ENCODE measurements around the gene FRMD1.

The FRMD1 gene

GRCh38 chr6:168078943-168079405, at the start of gene FRMD1:
TSS of gene FRMD1 (minus strand) at chr6:168079212. CDS start at chr6:168079094, 118 bp downstream.
- DNase-seq, result no peak

GRCh38 chr6:168128006-168128630, 49.1 kb upstream of the FRMD1 start:
- no peak for DNase-seq

DNA sequence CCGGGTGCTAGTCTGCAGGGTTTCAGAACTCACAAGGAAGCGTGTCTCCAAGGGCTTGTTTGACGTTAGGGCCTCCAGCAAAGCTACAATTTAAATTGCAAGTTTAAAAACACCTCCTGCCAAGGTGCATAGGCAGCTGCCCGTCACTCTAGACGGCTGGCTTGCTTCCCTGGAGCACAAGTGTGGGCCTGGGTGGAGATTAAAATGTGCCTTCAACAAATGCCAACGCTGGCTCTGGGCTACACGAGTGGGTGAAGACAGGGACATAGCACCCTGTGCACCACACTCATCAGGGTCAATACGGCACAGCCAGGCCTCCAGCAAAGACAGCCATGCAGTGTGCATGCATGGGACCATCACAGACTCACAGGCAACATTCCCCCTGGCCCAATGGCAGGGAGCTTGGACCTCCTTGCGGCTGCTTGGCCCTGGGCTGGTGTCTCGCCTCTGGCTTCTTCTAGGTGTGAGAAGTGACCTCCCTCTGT, 48.4 kb upstream of the FRMD1 start:
- no peak for DNase-seq

DNA sequence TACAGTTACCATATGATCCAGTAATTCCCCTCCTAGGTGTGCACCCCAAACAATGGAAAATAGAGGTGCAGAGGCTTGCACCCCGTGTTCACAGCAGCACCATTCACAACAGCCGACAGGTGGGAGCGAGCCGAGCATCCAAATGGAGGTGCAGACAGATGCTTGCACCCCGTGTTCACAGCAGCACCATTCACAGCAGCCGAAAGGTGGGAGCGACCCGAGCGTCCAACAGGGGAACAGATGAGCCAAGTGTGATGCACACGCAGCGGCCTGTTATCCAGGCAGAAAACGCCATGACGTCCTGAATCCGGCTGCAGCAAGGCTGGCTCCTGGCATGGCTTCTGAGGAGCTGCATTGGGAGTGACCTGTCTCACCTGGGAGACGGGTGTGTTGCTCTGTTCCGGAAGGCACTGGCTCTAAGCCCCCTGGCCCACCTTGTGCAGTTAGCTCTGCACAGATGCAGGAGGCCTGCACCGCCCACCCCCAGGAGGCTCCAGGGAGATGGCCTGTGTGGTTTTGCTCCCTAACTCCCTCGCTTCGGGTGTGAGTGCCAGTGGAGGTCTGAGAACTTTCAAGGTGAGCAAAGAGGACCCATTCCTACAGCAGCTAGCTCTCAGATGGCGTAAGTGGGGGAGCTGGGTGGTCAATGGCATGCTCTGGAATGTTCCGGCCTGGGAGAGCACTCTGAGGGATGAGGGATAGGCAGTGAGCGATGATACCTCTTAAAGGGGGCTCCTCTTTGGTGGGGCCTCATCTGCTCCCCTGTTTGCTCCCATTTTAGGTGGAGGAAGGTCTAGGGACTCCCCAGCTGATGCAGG, 47.8 kb upstream of the FRMD1 start:
- DNase-seq, result no peak

- DNase-seq, result no peak
Measured at GRCh38 chr6:168125429-168126001, 46.5 kb upstream of the FRMD1 start.

DNA sequence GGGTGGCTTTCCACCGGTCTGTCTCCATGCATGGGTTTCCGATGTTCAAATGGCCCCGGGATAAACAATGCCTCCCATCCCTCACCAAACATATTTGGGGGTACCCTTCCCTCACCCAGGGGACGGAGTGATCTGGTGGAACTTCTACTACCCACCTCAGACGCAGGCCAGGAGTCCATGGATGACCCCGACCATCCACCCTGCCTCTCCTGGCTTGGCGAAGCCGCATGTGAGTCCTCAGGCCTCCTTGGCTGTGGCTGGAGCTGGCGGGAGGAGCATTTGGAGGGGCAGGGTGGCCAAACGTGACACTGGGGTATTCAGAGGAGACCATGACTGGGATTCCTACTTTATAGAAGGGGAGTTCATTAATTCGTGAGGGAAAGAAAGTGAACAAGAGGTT, 45.9 kb upstream of the FRMD1 start:
- DNase-seq, result no peak

- no peak for DNase-seq
Measured at GRCh38 chr6:168124158-168124557, 45.1 kb upstream of the FRMD1 start.

- no peak for DNase-seq
Measured at GRCh38 chr6:168123165-168123911, 44.3 kb upstream of the FRMD1 start.

- DNase-seq, result no peak
Measured at GRCh38 chr6:168122521-168122920, 43.5 kb upstream of the FRMD1 start.

GRCh38 chr6:168122011-168122410, 43.0 kb upstream of the FRMD1 start:
- no peak for DNase-seq

DNA sequence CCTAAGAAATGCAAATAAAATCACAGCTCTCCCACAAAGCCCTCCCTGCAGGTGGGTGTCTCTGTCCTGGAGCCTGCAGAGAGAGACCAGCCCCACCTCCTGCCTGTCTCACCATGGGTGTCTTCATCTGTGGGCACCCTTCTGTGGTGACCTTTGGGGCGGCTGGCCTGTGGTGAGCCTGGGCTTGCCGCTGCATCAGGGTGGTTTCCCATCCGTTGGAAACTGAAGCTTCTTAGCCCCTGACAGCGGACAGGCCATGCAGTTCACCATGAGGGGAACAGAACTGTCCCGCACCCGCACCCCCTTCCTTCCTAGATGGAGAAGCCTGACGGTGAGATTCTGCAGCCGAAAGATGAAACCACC, 42.3 kb upstream of the FRMD1 start:
- DNase-seq, result no peak

DNA sequence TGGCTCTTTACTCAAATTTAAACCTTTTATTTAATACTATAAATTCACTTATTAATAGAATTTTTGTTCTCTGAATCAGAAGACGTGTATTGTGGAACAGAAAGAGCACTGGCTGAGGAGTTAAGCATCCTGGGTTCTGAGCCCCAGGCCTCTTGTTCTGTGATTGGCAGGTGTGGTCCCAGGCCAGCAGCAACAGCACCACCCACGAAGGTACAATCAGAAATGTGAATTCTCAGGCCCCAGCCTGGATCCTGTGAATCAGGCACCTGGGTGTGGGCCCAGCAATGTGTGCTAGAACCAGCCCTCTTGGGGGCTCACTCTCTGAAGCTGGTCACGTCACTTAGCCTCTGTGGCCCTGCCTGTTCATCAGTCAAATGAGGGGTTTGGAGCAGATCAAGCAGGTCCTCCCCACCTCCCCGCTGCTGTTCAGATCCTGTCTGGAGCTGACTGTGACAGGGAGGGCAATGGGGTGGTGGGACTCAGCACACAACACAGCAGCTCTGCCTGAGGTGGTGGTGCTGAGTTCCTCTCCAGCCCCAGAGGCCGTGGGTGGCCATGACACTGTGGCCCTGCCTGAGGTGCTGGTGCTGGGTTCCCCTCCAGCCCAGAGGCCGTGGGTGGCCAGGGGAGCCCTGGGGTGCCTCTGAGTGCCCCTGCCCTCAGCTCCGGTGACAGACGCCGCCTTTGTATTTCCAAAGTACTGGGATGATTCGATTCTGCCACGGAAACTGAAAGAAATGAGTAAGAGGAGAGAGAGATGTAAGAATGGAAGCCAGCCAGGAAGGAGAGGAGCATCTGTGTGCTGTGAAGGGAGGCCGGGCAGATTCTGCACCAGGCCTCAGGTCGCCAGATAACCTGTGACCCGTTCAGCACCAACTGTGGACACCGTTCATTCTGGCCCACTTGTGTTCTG, 41.6 kb upstream of the FRMD1 start:
- DNase-seq, result no peak

GRCh38 chr6:168119539-168119938, 40.5 kb upstream of the FRMD1 start:
- DNase-seq, result no peak

- DNase-seq, result no peak
Measured at GRCh38 chr6:168118935-168119334, 39.9 kb upstream of the FRMD1 start.

DNA sequence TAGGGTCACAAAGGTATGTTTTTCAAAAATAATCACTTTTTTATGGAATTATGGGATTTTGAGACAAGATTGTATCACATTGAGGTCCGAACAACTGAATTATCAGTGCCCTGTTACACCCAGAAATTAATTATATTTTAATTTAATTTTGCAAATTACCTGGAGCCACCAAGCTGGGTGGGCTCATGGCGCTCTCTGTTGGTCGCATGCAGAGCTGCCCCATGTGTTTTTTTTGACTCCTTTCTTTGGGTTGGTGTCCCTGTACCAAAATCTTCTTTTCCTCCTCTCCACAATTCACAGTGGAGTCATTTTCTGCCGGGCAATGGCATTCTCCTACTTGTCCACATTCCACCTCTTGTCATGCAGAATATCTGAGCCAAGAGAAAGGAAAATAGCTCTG, 38.9 kb upstream of the FRMD1 start:
- no peak for DNase-seq

- DNase-seq, result no peak
Measured at GRCh38 chr6:168116975-168117899, 38.2 kb upstream of the FRMD1 start.

DNA sequence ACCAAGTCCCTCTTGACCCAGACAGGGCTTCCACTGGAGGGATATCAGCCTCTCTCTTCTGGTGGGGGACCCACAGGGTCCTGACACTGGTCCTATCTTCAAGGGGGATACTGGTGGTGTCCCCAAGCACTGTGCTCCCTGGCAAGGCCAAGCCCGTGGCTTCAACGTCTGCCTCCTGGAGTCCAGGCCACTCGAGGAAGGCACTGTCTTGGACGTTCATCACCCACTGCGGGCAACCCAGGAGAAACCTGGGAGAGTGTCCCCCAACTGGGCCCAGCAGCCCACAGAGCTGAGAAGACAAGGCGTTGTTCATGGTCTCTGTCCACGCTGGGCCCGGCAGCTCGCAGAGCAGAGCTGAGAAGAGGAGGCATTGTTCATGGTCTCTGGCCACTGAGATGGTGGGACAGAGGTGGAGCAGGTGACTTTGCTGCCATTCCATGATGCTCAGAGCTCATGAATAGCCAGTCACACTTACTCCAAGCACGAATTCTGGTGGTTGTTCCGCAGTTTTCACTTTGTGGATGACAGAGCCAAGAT, 37.5 kb upstream of the FRMD1 start:
- no peak for DNase-seq

DNA sequence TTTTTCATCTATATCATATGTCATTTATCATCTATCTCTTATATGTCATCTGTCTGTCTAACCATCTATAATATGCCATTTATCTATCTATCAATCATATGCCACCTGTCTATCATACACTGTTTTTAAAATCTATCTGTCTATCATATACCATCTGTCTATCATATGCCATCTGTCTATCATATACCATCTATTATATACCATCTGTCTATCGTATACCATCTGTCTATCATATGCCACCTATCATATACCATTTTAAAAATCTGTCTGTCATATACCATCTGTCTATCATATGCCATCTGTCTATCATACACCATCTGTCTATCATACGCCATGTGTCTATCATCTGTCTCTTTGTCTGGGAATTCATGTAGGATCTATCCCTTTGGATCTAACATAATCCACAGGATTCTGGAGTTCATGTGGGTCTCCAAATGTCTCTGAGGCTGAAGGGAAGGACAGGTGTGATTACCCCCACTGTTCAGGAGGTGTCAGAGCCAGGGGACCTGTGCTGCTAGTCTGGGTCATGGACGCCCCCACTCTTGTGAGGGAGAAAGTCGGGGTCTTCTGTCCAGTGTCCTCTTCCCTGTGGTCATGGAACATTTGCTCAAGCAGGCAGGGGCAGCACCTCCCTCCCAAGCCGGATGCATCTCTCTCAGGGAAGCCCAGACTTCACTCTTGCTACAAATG, 36.9 kb upstream of the FRMD1 start:
- no peak for DNase-seq

- DNase-seq, result no peak
Measured at GRCh38 chr6:168113226-168113625, 34.2 kb upstream of the FRMD1 start.

DNA sequence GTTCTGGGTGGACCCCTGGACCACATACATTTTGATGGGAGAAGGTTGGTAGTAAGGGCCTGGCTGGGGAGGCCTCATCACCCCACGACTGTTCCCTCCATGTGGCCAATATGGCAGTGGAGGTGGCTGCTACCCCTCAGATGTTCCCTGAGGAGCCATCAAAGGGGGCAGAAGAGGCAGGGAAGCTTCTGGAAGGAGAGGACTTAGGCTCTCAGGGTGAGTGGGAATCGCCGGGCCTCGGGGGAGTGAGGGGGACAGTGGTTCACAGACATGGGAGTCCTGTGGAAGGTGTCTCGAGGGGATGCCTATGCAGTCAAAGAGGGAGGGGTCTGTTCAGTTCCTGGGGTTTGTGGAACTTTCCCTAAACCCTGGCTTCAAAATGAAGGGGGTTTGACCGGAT, 32.9 kb upstream of the FRMD1 start:
- no peak for DNase-seq
